ENCODE results near the gene CDCP2.
"Not testable (repeated sequence)": the region's sequence is repeated elsewhere in the genome, so short reads cannot be mapped to it uniquely, and the experiment has no call there.

The CDCP2 gene

GRCh38 chr1:54105736-54106269, 47.0 kb downstream of the CDCP2 start:
- TF ChIP-seq, protein P1, sequence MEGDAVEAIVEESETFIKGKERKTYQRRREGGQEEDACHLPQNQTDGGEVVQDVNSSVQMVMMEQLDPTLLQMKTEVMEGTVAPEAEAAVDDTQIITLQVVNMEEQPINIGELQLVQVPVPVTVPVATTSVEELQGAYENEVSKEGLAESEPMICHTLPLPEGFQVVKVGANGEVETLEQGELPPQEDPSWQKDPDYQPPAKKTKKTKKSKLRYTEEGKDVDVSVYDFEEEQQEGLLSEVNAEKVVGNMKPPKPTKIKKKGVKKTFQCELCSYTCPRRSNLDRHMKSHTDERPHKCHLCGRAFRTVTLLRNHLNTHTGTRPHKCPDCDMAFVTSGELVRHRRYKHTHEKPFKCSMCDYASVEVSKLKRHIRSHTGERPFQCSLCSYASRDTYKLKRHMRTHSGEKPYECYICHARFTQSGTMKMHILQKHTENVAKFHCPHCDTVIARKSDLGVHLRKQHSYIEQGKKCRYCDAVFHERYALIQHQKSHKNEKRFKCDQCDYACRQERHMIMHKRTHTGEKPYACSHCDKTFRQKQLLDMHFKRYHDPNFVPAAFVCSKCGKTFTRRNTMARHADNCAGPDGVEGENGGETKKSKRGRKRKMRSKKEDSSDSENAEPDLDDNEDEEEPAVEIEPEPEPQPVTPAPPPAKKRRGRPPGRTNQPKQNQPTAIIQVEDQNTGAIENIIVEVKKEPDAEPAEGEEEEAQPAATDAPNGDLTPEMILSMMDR (IDR thresholded peaks at IDR 0.05; ENCODE audit: poor library complexity, severe bottlenecking), result no peak

DNA sequence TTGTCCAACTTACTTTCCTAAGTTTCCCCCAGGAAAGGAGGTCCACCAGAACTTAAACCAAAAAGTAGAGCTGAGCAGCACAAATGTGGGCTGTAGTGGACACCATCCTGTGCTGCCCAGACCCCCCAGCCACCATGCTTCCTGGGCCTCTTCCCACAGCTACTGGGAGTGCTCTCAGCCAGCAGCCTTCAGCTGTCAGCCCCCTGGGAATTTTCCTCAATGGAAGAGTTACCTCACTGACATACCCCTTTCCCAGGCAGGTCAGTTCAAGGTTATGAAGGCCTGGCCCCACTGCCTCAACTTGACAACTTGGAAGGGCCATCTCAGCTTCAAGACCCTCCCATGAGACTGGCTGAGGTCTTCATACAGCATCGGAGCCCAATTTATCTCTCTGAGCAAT, 47.7 kb downstream of the CDCP2 start:
- H3K27me3 ChIP-seq (ENCODE audit: insufficient read depth, poor library complexity, severe bottlenecking), result no peaks in the 10 kb centered on the region
- H3K9me3 ChIP-seq (ENCODE audit: severe bottlenecking), result no peaks in the 10 kb centered on the region
- no peak overlapping the region for H3K4me3 ChIP-seq (ENCODE audit: severe bottlenecking)
- TF ChIP-seq, protein P1 (IDR thresholded peaks at IDR 0.05; ENCODE audit: poor library complexity, severe bottlenecking), result no peak
- H3K27ac ChIP-seq (ENCODE audit: poor library complexity, severe bottlenecking), result no peak overlapping the region
- H3K36me3 ChIP-seq (ENCODE audit: low read depth), result no peaks in the 10 kb centered on the region
- DNase-seq (ENCODE audit: low spot score) (no peak), ATAC-seq (ENCODE audit: low read depth) (no peak)
- no peaks in the 10 kb centered on the region for H3K4me1 ChIP-seq (ENCODE audit: insufficient read depth, poor library complexity, severe bottlenecking)

More at GRCh38 chr1:54105736-54106269, 47.0 kb downstream of the CDCP2 start:
- Histone ChIP-seq H3K4me3 (ENCODE audit: severe bottlenecking) (no peak overlapping the region), H3K4me1 (ENCODE audit: insufficient read depth, poor library complexity, severe bottlenecking) (no peaks in the 10 kb centered on the region), H3K9me3 (ENCODE audit: severe bottlenecking) (no peaks in the 10 kb centered on the region), H3K27ac (ENCODE audit: poor library complexity, severe bottlenecking) (no peak overlapping the region), H3K36me3 (ENCODE audit: low read depth) (no peaks in the 10 kb centered on the region), H3K27me3 (ENCODE audit: insufficient read depth, poor library complexity, severe bottlenecking) (no peaks in the 10 kb centered on the region)
- no peak for DNase-seq (ENCODE audit: low spot score)
- ATAC-seq (ENCODE audit: low read depth), result no peak

- not testable (repeated sequence) for H3K36me3 ChIP-seq (ENCODE audit: low read depth); H3K4me3 ChIP-seq (ENCODE audit: severe bottlenecking); H3K27me3 ChIP-seq (ENCODE audit: insufficient read depth, poor library complexity, severe bottlenecking); ATAC-seq (ENCODE audit: low read depth); H3K4me1 ChIP-seq (ENCODE audit: insufficient read depth, poor library complexity, severe bottlenecking); DNase-seq (ENCODE audit: low spot score); H3K27ac ChIP-seq (ENCODE audit: poor library complexity, severe bottlenecking); H3K9me3 ChIP-seq (ENCODE audit: severe bottlenecking)
Measured at GRCh38 chr1:54104613-54105012, 48.2 kb downstream of the CDCP2 start.

DNA sequence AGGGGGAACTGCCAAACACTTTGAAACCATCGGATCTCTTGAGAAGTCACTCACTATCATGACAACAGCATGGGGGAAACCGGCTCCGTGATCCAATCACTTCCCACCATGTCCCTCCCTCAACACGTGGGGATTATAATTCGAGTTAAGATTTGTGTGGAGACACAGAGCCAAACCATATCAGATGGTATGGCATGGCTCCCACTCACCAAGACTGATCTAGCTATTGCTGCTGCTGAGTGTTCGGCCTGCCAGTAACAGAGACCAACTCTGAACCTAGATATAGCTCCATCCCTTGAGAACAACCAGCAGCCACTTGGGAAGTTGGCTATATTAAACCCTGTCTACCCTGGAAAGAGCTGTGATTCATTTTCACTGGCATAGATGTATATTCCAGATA, 49.4 kb downstream of the CDCP2 start:
- H3K27me3 ChIP-seq (ENCODE audit: insufficient read depth, poor library complexity, severe bottlenecking), result no peaks in the 10 kb centered on the region
- TF ChIP-seq, protein P1 (IDR thresholded peaks at IDR 0.05; ENCODE audit: poor library complexity, severe bottlenecking), result no peak
- H3K4me3 ChIP-seq (ENCODE audit: severe bottlenecking), result no peak overlapping the region
- H3K4me1 ChIP-seq (ENCODE audit: insufficient read depth, poor library complexity, severe bottlenecking), result no peaks in the 10 kb centered on the region
- no peaks in the 10 kb centered on the region for H3K9me3 ChIP-seq (ENCODE audit: severe bottlenecking)
- no peak for DNase-seq (ENCODE audit: low spot score)
- H3K27ac ChIP-seq (ENCODE audit: poor library complexity, severe bottlenecking), result no peak overlapping the region
- no peaks in the 10 kb centered on the region for H3K36me3 ChIP-seq (ENCODE audit: low read depth)
- ATAC-seq (ENCODE audit: low read depth), result no peak

- H3K27ac ChIP-seq (ENCODE audit: poor library complexity, severe bottlenecking), result no peak overlapping the region
- ATAC-seq (ENCODE audit: low read depth), result no peak
- H3K9me3 ChIP-seq (ENCODE audit: severe bottlenecking), result no peaks in the 10 kb centered on the region
- no peaks in the 10 kb centered on the region for H3K4me1 ChIP-seq (ENCODE audit: insufficient read depth, poor library complexity, severe bottlenecking)
- no peaks in the 10 kb centered on the region; the same call in 1 of the 2 replicates for H3K36me3 ChIP-seq (ENCODE audit: low read depth)
- TF ChIP-seq, protein P1 (IDR thresholded peaks at IDR 0.05; ENCODE audit: poor library complexity, severe bottlenecking), result no peak
- no peaks in the 10 kb centered on the region for H3K27me3 ChIP-seq (ENCODE audit: insufficient read depth, poor library complexity, severe bottlenecking)
- no peak overlapping the region for H3K4me3 ChIP-seq (ENCODE audit: severe bottlenecking)
- DNase-seq (ENCODE audit: low spot score), result no peak
Measured at GRCh38 chr1:54100500-54100899, 52.3 kb downstream of the CDCP2 start.

All from RWPE2 (cell line).